SU-DHL-6 (cell line): Measurements from ENCODE around the gene ADORA3.

ENCODE experiments used
- H2AFZ ChIP-seq: fragments of 200-600 bp; sonication (generic); 2 replicates; pipeline ENCODE4 v1.6.1; 2014; ENCODE audit warnings: low read depth, mild to moderate bottlenecking, moderate library complexity, mixed read lengths, antibody characterized with exemption, low read length; ENCODE audit not compliant: severe bottlenecking
- H3F3A ChIP-seq: fragments of 200-600 bp; shearing (Covaris generic); 2 replicates; pipeline ENCODE4 v1.6.0; 2016; ENCODE audit warnings: antibody characterized with exemption, mild to moderate bottlenecking; ENCODE audit not compliant: insufficient read depth
- H3K27ac ChIP-seq: fragments of 200-600 bp; sonication (generic); 2 replicates; pipeline ENCODE4 v1.5.1; 2016; ENCODE audit warnings: low read depth, mild to moderate bottlenecking, low read length, moderate library complexity, mixed read lengths
- H3K27me3 ChIP-seq: fragments of 200-600 bp; sonication (generic), shearing (Covaris generic); 2 replicates; pipeline ENCODE4 v1.6.0; 2014; ENCODE audit warnings: mild to moderate bottlenecking, low read length
- H3K36me3 ChIP-seq: fragments of 200-600 bp; sonication (generic); 2 replicates; pipeline ENCODE4 v1.6.1; 2014; ENCODE audit warnings: mild to moderate bottlenecking, low read length, mixed read lengths
- H3K4me2 ChIP-seq: fragments of 300-600, 200-600 bp; shearing (Covaris generic), sonication (generic); 2 replicates; pipeline ENCODE4 v1.6.0; 2014; ENCODE audit warnings: low read length, low read depth, mild to moderate bottlenecking; ENCODE audit not compliant: poor library complexity, severe bottlenecking
- H3K4me3 ChIP-seq: fragments of 200-600 bp; sonication (generic); 2 replicates; pipeline ENCODE4 v1.5.1; 2014; ENCODE audit warnings: antibody characterized with exemption, low read length, mild to moderate bottlenecking, mixed read lengths; ENCODE audit not compliant: insufficient read depth, poor library complexity, severe bottlenecking
- H3K79me2 ChIP-seq: fragments of 200-600 bp; sonication (generic); 2 replicates; pipeline ENCODE4 v1.6.1; 2014; ENCODE audit warnings: mild to moderate bottlenecking, low read length, moderate library complexity; ENCODE audit not compliant: insufficient read depth
- H3K9ac ChIP-seq: fragments of 200-600 bp; sonication (generic); 2 replicates; pipeline ENCODE4 v1.7.0; 2014; ENCODE audit warnings: mild to moderate bottlenecking, low read length
- H3K9me2 ChIP-seq: fragments of 200-600 bp; sonication (generic); replicated peaks from 2 replicates; pipeline ENCODE4 v1.6.1; 2014; ENCODE audit warnings: low read length; ENCODE audit not compliant: insufficient read depth
- H3K9me3 ChIP-seq: fragments of 200-600 bp; sonication (generic); 2 replicates; pipeline ENCODE4 v1.6.1; 2014; ENCODE audit warnings: low read length, mixed read lengths; ENCODE audit not compliant: insufficient read depth
- H4K20me1 ChIP-seq: fragments of 200-600 bp; sonication (generic); 2 replicates; pipeline ENCODE4 v1.6.1; 2014; ENCODE audit warnings: low read depth, mild to moderate bottlenecking, antibody characterized with exemption, low read length, moderate library complexity, mixed read lengths
- EZH2phosphoT487 ChIP-seq: fragments of 200-600 bp; sonication (generic), shearing (Covaris generic); conservative IDR thresholded peaks from 2 replicates; pipeline ENCODE4 v1.6.1; 2018; ENCODE audit warnings: mild to moderate bottlenecking, antibody characterized with exemption, low read length, moderate library complexity, mixed read lengths
- TF ChIP-seq, protein P1 (sequence below): fragments of 200-600 bp; sonication (generic); IDR thresholded peaks from one replicate; pipeline ENCODE4 v1.5.1; 2017; ENCODE audit warnings: antibody characterized with exemption, mild to moderate bottlenecking, low read length, moderate library complexity; ENCODE audit not compliant: insufficient read depth, poor library complexity, severe bottlenecking

ADORA3 gene

DNA sequence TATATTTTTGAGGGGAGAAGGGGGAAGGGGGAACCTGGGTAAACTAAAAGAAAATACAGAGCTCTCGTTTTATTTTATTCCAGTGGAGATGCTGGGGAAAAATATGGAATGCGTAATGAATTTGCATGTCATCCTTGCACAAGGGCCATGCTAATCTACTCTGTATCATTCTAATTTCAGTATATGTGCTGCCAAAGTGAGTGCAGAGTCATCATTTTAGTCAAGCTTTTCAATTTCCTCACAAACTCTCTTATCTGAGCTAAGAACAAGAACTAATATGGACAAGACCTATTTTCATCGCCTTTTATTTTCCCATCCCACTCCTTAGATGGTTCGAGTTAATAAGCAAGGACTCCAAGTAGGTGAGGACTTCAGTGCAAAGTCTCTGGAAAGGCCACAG is 13.2 kb downstream of the ADORA3 start:
- TF ChIP-seq EZH2phosphoT487, result no peak
- TF ChIP-seq, protein P1, sequence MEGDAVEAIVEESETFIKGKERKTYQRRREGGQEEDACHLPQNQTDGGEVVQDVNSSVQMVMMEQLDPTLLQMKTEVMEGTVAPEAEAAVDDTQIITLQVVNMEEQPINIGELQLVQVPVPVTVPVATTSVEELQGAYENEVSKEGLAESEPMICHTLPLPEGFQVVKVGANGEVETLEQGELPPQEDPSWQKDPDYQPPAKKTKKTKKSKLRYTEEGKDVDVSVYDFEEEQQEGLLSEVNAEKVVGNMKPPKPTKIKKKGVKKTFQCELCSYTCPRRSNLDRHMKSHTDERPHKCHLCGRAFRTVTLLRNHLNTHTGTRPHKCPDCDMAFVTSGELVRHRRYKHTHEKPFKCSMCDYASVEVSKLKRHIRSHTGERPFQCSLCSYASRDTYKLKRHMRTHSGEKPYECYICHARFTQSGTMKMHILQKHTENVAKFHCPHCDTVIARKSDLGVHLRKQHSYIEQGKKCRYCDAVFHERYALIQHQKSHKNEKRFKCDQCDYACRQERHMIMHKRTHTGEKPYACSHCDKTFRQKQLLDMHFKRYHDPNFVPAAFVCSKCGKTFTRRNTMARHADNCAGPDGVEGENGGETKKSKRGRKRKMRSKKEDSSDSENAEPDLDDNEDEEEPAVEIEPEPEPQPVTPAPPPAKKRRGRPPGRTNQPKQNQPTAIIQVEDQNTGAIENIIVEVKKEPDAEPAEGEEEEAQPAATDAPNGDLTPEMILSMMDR, result no peak
- Histone ChIP-seq H3K27ac (no peak overlapping the region), H2AFZ (no peak overlapping the region)

DNA sequence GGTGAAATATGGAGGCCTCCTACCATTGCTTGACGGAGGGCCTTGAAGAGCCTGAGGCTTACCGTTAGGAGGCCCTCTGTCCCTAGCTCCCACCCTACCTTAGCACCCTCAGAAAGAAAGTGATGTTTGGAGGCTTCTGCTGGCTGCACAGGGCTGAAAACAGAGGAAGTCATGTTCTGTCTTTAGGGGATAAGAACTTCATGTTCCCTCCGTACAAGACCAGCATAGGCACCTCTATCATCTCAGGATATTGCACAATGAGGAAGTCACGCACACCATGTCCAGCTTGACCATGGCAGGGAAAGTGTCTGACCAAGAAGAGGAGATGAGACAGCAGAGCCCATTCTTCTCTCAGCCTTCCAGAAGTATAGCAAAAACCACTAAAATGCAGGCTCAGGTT is 13.8 kb downstream of the ADORA3 start:
- H3K36me3 ChIP-seq, result no peaks in the 10 kb centered on the region
- no peaks in the 10 kb centered on the region for H3K27me3 ChIP-seq
- H3K4me2 ChIP-seq, result no peak overlapping the region
- H3K4me3 ChIP-seq, result no peak overlapping the region
- H3K9ac ChIP-seq, result no peak overlapping the region
- H2AFZ ChIP-seq, result no peak overlapping the region
- no peaks in the 10 kb centered on the region for H3F3A ChIP-seq
- TF ChIP-seq, protein P1, result no peak
- no peak for TF ChIP-seq EZH2phosphoT487
- H3K9me3 ChIP-seq, result no peaks in the 10 kb centered on the region
- H4K20me1 ChIP-seq, result no peaks in the 10 kb centered on the region
- H3K79me2 ChIP-seq, result no peaks in the 10 kb centered on the region
- no peak overlapping the region for H3K27ac ChIP-seq
- H3K9me2 ChIP-seq, result no peaks in the 10 kb centered on the region

More for the DNA sequence above, 13.2 kb downstream of the ADORA3 start:
- Histone ChIP-seq H3K9me2 (no peaks in the 10 kb centered on the region), H3K9ac (no peak overlapping the region), H4K20me1 (no peaks in the 10 kb centered on the region), H3F3A (no peaks in the 10 kb centered on the region), H3K79me2 (no peaks in the 10 kb centered on the region), H3K36me3 (no peaks in the 10 kb centered on the region), H3K4me2 (no peak overlapping the region), H3K27me3 (no peaks in the 10 kb centered on the region), H3K9me3 (no peaks in the 10 kb centered on the region), H3K4me3 (no peak overlapping the region)

DNA sequence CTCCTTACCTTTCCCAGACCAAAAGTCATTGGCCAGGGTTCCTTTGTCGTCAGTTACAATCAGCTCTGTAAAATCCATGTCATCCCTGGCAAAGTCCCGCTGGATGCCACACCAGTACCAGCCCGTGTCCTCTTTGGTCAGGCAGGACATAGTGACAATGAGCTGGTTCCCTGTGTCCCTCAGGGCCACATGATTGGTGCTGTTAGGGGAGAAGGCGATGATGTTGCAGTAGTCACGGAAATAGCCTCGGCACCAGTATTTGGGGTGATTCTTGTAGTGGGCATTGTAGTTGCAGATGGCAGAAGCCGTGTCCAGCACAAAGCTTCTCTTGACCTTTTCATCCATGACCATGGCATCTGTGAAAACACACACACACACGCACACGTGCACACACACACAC is 14.8 kb downstream of the ADORA3 start:
- H2AFZ ChIP-seq, result no peak overlapping the region
- H3K36me3 ChIP-seq, result no peaks in the 10 kb centered on the region
- no peaks in the 10 kb centered on the region for H3F3A ChIP-seq
- no peaks in the 10 kb centered on the region for H3K27me3 ChIP-seq
- no peaks in the 10 kb centered on the region for H3K9me2 ChIP-seq
- H3K79me2 ChIP-seq, result no peaks in the 10 kb centered on the region
- H3K4me3 ChIP-seq, result no peak overlapping the region
- TF ChIP-seq, protein P1, result no peak
- no peak for TF ChIP-seq EZH2phosphoT487
- no peaks in the 10 kb centered on the region for H3K9me3 ChIP-seq
- no peak overlapping the region for H3K4me2 ChIP-seq
- no peaks in the 10 kb centered on the region for H4K20me1 ChIP-seq
- H3K9ac ChIP-seq, result no peak overlapping the region
- H3K27ac ChIP-seq, result no peak overlapping the region

DNA sequence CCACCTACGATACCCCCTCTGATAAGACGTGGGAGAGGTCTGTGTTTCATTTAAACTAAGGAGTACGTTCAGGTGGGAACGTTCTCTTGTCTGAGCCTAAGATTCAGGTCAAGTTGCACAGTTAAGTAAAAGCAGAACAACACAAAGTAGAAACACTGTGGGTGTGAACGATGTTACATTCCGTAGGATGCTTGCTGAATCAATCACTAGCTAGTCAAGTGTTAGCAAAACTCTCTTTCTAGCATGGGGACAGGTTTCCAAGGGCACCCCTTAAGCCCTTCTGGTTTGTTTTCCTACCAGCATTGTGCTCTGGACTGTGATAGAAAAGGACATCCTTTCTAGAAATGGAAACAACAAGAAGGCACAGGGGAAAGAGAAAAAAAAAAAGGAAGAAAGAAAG is 16.3 kb downstream of the ADORA3 start:
- H2AFZ ChIP-seq, result no peak overlapping the region
- H4K20me1 ChIP-seq, result no peaks in the 10 kb centered on the region

More for the DNA sequence above, 16.3 kb downstream of the ADORA3 start:
- no peaks in the 10 kb centered on the region for H3K9me2 ChIP-seq
- no peak overlapping the region for H3K27ac ChIP-seq
- no peaks in the 10 kb centered on the region for H3K79me2 ChIP-seq
- H3K4me3 ChIP-seq, result no peak overlapping the region
- no peaks in the 10 kb centered on the region for H3K27me3 ChIP-seq
- H3K9ac ChIP-seq, result no peak overlapping the region
- no peaks in the 10 kb centered on the region for H3K9me3 ChIP-seq
- H3F3A ChIP-seq, result no peaks in the 10 kb centered on the region
- H3K4me2 ChIP-seq, result no peak overlapping the region
- no peak for TF ChIP-seq EZH2phosphoT487
- TF ChIP-seq, protein P1, result no peak
- H3K36me3 ChIP-seq, result no peaks in the 10 kb centered on the region
